ENCODE measurements around the gene GNAT2.

- TF ChIP-seq CTCF (conservative IDR thresholded peaks at IDR 0.05) (no peak), EZH2 (IDR thresholded peaks at IDR 0.05; ENCODE audit: low read depth) (no peak)
Measured at GRCh38 chr1:109603229-109603628, 16.2 kb downstream of the GNAT2 start.

All from PC-9 (cell line).